Ureter (tissue), 1 donor: Measurements from ENCODE around the gene ANKFY1. TPM values are rescaled to one million over a fixed set of nuclear protein-coding genes. Genes with fewer than 3 reads are reported as not detected.

ENCODE experiments used
- DNase-seq: peaks from one replicate; pipeline ENCODE4 v3.0.0-alpha.2; 2020; ENCODE audit warnings: low spot score
- total RNA-seq: library from RNA; stranded (reverse); gene quantifications from one replicate; pipeline ENCODE4 v1.2.4, GENCODE V29; 2023
- donor health status: DM: yes; HTN: yes; CAD: no.

The ANKFY1 gene
- total RNA-seq, 1 donor from 2014 or later = 86.8 TPM

DNA sequence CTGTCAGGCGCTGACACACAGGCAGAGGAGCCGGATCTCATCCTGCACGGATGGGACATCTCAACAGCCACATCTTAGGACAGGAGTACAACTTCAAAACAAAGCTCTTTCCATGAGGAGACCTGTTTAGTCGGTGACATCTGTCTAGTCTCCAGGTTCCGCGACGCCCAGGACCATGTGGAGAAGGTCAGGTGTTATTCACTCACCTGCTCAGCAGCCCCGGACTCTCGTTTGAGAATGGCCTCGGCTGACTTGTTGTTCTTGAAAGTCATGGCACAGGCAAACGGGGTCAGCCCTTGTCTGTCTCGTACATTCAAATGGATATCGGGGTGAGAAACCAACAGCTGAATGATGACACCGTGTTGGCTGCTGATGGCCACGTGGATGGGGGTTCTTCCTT lies 85.1 kb downstream of the ANKFY1 start:
- no peak for DNase-seq

DNA sequence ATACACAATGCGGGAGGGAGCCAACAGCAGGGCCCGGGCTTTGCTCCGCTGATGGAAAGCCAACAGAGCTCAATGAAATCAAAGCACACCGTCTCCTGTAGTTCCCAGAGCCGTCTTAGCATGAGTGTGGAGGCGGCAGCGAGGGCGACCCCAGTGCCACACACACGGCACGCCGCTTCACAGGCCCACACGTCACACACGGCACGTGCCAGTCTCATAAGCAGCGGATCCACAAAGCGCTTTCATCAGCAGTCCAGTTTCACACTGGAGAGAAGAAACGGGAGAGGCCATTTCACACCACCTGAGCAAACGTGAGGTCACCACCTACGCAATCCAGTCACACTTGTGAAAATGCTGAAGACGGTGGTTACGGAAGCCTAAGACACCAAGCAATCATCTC lies 86.0 kb downstream of the ANKFY1 start:
- DNase-seq = no peak

DNA sequence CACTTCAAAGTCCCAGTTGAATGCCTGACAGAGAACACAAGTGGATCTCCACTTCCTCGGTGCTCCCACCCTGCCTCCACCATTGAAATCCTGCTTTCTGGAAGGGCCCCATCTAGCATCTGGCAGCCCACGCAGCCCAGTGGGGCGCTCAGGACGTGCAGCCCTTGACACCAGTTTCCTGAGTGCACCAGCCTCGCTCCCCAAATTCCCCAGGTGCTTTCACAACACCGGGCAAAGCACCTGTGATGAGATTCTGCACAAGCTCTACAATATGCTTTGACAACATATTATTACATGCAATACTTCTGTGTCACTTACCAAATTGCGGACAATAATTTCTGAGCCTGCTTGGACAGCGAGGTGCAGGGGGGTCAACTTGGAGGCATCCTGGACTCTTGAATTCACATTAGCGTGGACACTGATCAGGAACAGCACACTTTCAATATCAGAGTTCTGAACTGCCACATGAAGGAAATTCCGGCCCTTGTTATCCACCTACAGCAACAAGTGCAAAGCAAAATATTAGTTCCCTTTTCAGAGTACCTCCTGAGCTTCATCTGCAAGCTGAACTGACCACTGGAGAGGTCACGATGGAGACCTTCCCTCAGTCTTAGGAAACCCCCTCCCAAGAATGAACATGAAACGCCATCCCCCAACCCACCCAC lies 86.8 kb downstream of the ANKFY1 start:
- DNase-seq = no peak

- DNase-seq = no peak
These were observed 87.6 kb downstream of the ANKFY1 start for GRCh38 chr17:4175921-4176807.

DNA sequence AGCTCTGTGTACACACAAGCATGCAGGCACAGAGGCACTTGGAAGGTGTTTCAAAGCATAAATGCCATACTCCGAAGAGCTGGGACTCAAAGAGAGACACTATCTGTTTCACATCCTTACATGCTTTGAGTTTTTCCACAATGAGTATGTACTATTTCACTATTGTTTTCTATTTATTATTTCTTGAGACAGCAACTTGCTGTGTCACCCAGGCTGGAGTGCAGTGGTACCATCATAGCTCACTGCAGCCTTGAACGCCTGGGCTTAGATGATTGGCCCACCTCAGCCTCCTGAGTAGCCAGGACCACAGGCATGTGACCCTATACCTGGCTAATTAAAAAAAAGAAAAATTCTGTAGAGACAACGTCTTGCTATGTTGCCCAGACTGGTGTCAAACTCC lies 89.2 kb downstream of the ANKFY1 start:
- no peak for DNase-seq

DNA sequence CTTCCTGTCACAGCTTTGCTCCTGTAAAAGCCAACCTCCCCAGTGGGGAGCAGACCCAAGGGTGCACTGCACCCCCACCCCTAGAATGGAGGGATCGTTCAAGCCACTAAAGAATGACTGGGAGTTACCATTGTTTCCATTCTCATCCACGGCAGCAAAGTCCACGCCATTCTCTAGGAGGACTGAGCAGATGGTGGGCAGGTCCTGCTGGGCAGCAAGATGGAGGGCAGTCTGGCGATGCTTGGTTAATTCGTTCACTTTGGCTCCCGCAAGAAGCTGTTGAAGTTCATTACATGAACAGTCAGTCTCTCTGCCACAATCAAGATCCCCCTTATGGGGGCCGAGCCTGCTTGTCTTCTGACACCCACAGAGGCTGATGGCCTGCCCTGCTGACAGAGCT lies 90.0 kb downstream of the ANKFY1 start:
- DNase-seq = no peak

DNA sequence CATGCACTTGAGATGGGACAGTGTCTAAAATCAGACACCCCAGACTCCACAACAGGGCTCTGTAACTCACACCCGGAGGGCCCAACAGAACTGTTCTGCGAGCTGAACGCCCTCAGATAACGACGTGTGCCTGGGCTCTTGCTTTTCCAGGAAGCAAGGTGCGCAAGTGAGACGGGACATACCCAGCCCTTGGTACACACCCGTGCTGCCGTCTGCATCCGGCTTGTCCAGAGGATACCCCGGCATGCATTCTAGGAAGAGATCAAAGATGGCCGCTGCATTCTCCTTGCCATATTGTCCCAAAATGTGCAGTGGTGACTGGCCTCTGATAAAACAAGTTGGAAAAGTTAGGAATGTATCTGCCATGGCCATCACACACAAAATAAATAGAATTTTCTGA lies 91.4 kb downstream of the ANKFY1 start:
- DNase-seq = no peak

GRCh38 chr17:4170639-4171280 lies 93.0 kb downstream of the ANKFY1 start:
- DNase-seq = no peak

- no peak for DNase-seq
These were observed 96.0 kb downstream of the ANKFY1 start for GRCh38 chr17:4167786-4168185.

DNA sequence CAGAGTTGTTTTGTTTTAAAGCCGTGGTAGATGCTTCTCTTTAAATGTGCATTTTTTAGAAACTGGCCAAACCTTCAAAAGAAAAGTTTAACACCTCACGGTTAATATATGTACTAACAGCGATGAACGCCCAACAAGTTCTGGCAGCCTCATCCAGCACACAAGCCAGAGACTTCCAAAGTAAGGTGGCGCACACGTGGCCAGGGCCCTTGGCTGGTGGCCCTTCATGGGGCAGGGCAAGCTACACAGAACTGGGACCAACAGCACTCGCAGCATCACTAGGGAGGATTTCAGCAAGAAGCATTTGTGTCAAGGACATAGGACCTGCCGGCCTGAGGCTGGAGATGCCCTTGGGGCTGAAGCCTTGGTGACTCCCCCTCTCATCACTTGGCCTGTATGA lies 97.4 kb downstream of the ANKFY1 start:
- no peak for DNase-seq

DNA sequence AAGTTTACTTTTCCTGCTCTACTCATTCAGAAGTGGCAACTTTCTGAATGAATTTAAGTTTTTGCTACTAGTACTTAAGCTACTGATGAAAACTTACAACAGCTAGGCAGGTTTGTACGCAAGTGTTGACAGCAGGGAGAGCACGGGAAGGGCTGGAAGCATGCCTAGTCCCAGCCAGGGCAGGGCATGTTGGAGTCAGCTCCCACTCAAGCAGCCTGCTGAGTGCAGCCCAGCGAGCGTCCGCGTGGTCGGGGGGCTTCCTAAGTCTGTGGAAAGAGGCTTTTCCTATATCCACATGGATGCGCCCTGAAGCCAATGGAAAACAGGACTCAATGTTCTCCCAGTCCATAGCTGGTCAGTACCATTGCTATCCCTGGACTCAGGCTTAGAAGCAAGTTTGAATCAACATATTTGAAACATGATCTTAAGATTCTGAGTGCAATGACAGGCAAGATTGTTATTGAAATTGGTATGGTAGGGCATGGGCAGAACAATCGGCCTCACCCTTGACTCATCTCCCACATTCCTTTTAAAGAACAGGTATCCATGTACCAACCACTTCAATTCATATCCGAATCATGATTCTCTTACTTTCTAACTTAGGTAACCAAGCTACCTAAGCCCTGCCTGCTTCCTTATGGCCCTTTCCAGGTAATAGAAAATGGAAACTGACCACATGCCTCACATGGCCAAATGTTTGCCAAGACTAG lies 98.3 kb downstream of the ANKFY1 start:
- no peak for DNase-seq

DNA sequence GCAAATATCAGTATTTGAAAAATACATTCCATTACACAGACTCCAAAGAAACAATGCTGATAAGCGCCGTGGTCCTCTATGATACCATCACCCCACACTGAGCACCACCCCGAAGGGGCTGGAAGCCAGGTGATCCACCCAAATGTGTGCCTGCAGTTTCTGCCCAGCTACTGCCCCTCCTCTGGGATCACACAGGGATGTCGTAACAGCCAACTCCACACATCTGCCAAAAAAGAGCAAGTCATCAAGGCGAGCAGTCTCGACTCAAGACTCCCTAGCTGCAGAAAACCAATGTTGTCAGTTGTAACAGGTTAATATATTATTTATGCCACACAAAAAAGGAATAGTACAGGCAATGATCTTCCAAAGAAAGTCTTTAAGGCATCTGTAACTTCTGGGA lies 99.8 kb downstream of the ANKFY1 start:
- no peak for DNase-seq

- DNase-seq = no peak
These were observed 100.9 kb downstream of the ANKFY1 start for GRCh38 chr17:4162775-4163466.

DNA sequence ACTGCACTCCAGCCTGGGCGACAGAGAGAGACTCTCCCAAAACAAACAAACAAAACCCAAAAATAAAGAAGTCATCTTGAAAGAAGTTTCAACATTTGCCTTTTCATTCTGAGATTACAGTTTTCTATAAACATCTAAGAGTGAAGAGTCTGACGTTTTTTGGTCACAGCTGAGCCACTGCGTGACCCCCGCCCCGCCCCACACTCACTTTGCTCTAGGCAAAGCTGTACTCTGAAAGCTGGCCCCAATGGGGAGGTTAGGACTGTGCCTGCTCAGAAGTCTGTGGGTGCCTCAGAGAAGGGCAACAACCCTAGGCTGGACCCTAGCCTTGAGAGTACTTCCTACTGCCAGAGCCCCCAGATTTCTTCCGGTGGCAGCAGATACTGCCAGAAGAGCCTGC lies 101.5 kb downstream of the ANKFY1 start:
- no peak for DNase-seq

DNA sequence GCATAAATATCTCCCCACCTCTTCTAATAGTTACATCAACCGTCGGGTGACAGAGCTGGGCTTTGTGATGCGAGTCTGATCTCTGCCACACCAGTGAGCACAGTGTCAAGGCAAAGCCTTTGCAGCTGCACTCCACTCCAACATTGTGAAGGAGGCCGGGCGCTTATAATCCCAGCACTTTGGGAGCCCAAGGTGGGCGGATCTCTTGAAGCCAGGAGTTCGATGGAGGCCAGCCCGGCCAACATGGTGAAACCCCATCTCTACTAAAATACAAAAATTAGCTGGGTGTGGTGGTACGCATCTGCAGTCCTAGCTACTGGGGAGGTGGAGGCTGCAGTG lies 101.8 kb downstream of the ANKFY1 start:
- no peak for DNase-seq

GRCh38 chr17:4161192-4161966 lies 102.4 kb downstream of the ANKFY1 start:
- DNase-seq = peak; percentile 80

DNA sequence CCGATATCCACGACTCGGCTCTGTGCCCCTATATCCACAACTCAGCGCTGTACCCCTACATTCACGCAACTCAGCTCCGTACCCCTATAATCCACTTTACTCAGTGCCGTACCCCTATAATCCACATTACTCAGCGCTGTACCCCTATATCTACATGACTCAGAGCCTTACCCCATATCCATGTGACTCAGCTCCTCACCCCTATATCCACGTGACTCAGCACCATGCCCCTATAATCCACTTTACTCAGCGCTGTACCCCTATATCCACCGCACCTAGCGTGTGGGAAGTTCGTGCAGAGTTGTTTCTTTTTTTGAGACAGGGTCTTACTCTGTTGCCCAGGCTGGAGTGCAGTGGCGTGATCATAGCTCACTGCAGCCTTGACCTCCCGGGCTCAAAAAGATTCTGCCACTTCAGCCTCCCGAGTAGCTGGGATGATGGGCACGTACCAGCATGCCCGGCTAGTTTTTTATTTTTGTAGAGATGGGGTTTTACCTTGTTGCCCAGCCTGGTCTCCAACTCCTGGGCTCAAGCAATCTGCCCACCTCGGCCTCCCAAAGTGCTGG lies 103.4 kb downstream of the ANKFY1 start:
- no peak for DNase-seq

- DNase-seq = no peak
These were observed 104.0 kb downstream of the ANKFY1 start for GRCh38 chr17:4159761-4160160.

GRCh38 chr17:4157618-4158333 lies 106.0 kb downstream of the ANKFY1 start:
- DNase-seq = no peak
